Right renal cortex interstitium (tissue), 3 donors: ENCODE data around the gene MRPS16. TPM values are rescaled to one million over a fixed set of nuclear protein-coding genes. Genes with fewer than 3 reads are reported as not detected.

Experiments
- DNase-seq, 3 donors: peaks; one replicate each; pipeline ENCODE4 v3.0.0-alpha.2; 2013; ENCODE audit warnings: low read depth in 3 of 3, low spot score in 2 of 3
- polyA plus RNA-seq, 3 donors: library from polyadenylated mRNA; unstranded; fragments of 120-200 nt; gene quantifications; one replicate each; pipeline ENCODE4 v1.2.1, GENCODE V29; 2013; ENCODE audit not compliant: insufficient read length in 3 of 3

MRPS16 gene
- polyA plus RNA-seq, 3 donors: 73.1 to 80.8 (median 80.3) TPM

DNA sequence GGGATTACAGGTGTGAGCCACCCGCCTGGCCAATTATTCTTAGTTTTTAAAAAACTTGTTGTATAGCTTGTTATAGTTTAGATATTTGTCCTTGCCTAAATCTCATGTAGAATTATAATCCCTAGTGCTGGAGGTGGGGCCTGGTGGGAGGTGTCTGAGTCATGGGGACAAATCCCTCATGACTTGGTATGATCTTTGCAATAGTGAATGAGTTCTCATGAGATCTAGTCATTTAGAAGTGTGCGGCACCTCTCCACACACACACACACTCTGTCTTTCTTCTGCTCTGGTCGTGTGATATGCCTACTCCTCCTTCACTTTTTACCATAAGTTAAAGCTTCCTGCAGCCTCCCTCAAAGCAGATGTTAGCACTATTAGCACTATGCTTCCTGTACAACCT, 47.4 kb downstream of the MRPS16 start:
- DNase-seq: no peak

Other genes with a start within 250 kb of the MRPS16 start
- gene P4HA1, start 155.8 kb downstream of the MRPS16 start, polyA plus RNA-seq: 100 to 1,000 TPM in 1 of 3 donors, 10 to 100 TPM in 2; 78.1 to 104 (median 93.6) TPM
- 1 to 10 TPM; 5.2 to 5.7 (median 5.6) TPM for gene NUDT13, start 142.2 kb downstream of the MRPS16 start, polyA plus RNA-seq
- gene ECD, start 84.6 kb downstream of the MRPS16 start, polyA plus RNA-seq: 10 to 100 TPM; 38.8 to 42.6 (median 41.3) TPM
- 10 to 100 TPM; 41.3 to 45.1 (median 41.4) TPM for gene FAM149B1, start 84.5 kb downstream of the MRPS16 start, polyA plus RNA-seq
- gene DNAJC9, start 5.4 kb downstream of the MRPS16 start, polyA plus RNA-seq: 10 to 100 TPM; 27.4 to 34.2 (median 33.6) TPM
- 10 to 100 TPM; 12.0 to 14.1 (median 12.4) TPM for gene CFAP70, start 106.2 kb upstream of the MRPS16 start, polyA plus RNA-seq
- 100 to 1,000 TPM in 1 of 3 donors, 10 to 100 TPM in 2; 95.7 to 103 (median 99.3) TPM for gene ANXA7, start 161.4 kb upstream of the MRPS16 start, polyA plus RNA-seq
- 1 to 10 TPM; 1.7 to 1.8 (median 1.8) TPM for gene MSS51, start 180.9 kb upstream of the MRPS16 start, polyA plus RNA-seq
- gene PPP3CB, start 243.4 kb upstream of the MRPS16 start, polyA plus RNA-seq: 10 to 100 TPM; 65.5 to 66.2 (median 66.0) TPM